GM12891 (cell line): ENCODE data around the gene NDUFA9.

Experiments used
- PAX5 ChIP-seq: IDR thresholded peaks from 2 replicates; pipeline ENCODE4 v1.6.1; 2011; ENCODE audit warnings: low read length, moderate library complexity, mild to moderate bottlenecking; ENCODE audit not compliant: insufficient read depth, severe bottlenecking
- POLR2A ChIP-seq: IDR thresholded peaks from 2 replicates; pipeline ENCODE4 v1.6.1; 2011; ENCODE audit warnings: low read depth, low read length, control low read depth
- POLR2AphosphoS5 ChIP-seq: IDR thresholded peaks from 2 replicates; pipeline ENCODE4 v1.6.1; 2011; ENCODE audit warnings: low read depth, low read length, control low read depth
- SPI1 ChIP-seq: IDR thresholded peaks from 2 replicates; pipeline ENCODE4 v1.6.1; 2011; ENCODE audit warnings: low read depth, low read length, control low read depth
- TAF1 ChIP-seq: IDR thresholded peaks from 2 replicates; pipeline ENCODE4 v1.6.1; 2011; ENCODE audit warnings: low read depth, low read length, control low read depth

DNA sequence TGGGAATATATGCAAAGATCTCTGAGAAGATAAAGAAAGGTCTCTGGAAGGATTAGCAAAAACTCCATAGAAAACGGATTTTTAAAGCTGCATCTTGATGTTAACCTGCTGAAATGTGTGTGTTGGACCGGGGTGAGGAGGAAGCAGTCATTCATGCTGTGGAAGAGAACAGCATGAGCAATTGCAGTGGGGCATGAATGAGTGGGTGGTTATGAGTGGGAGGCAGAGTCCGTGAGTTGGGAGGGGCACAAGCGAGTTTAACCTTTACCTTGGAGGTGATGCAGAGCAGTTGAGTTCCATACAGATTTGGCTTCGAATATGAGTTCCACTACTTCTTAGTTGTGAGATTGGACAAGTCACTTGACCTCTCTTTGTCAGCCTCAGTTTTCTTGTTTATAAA lies 41.8 kb downstream of the NDUFA9 start:
- no peak for TF ChIP-seq POLR2A
- TF ChIP-seq POLR2AphosphoS5 = no peak
- TF ChIP-seq SPI1 = no peak
- no peak for TF ChIP-seq TAF1
- TF ChIP-seq PAX5 = no peak
